ENCODE measurements around the gene ACSM3.

- TF ChIP-seq POLR2AphosphoS5 (IDR thresholded peaks at IDR 0.05; ENCODE audit: borderline replicate concordance, low read depth, low read length) (no peak), EZH2 (IDR thresholded peaks at IDR 0.05) (no peak), FOXP2 (optimal IDR thresholded peaks at IDR 0.05; ENCODE audit: control extremely low read depth, extremely low read length, insufficient read depth) (no peak)
Measured at GRCh38 chr16:20743591-20743990, 20.2 kb upstream of the ACSM3 start.
